Glomerular visceral epithelial cell (primary cell): ENCODE results near the gene VIPAS39.
"Not testable (repeated sequence)": the region's sequence is repeated elsewhere in the genome, so short reads cannot be mapped to it uniquely, and the experiment has no call there.

Experiments
- DNase-seq: peaks from one replicate; pipeline ENCODE4 v3.0.0-alpha.2; 2016; ENCODE audit errors: extremely low spot score

Gene VIPAS39

GRCh38 chr14:77470224-77470870 is 12.9 kb upstream of the VIPAS39 start:
- DNase-seq, result no peak

- DNase-seq, result no peak
These were observed 12.1 kb upstream of the VIPAS39 start for GRCh38 chr14:77469539-77469938.

GRCh38 chr14:77469067-77469505 is 11.7 kb upstream of the VIPAS39 start:
- DNase-seq, result no peak

- DNase-seq, result no peak
These were observed 10.4 kb upstream of the VIPAS39 start for GRCh38 chr14:77467801-77468200.

- DNase-seq, result peak; percentile 71
These were observed 1.8 kb upstream of the VIPAS39 start for GRCh38 chr14:77459072-77459723.

- DNase-seq, result peak; percentile 41
These were observed 999 bp upstream of the VIPAS39 start for GRCh38 chr14:77458249-77458950.

- DNase-seq, result no peak
These were observed 283 bp downstream of the VIPAS39 start for GRCh38 chr14:77457115-77457521.

GRCh38 chr14:77455966-77456640 is 1.3 kb downstream of the VIPAS39 start:
- DNase-seq, result no peak

- DNase-seq, result no peak
These were observed 15.2 kb downstream of the VIPAS39 start for GRCh38 chr14:77442196-77442595.

- DNase-seq, result no peak
These were observed 17.5 kb downstream of the VIPAS39 start for GRCh38 chr14:77439861-77440260.

- DNase-seq, result no peak
These were observed 18.8 kb downstream of the VIPAS39 start for GRCh38 chr14:77438596-77438995.

GRCh38 chr14:77436042-77436441 is 21.4 kb downstream of the VIPAS39 start:
- DNase-seq, result no peak

- DNase-seq, result no peak
These were observed 31.0 kb downstream of the VIPAS39 start for GRCh38 chr14:77426396-77426795.

- DNase-seq, result no peak
These were observed 32.5 kb downstream of the VIPAS39 start for GRCh38 chr14:77424862-77425261.

GRCh38 chr14:77423423-77423822 is 34.0 kb downstream of the VIPAS39 start, which contains the start of gene NOXRED1:
Gene NOXRED1 (minus strand): TSS chr14:77423523. CDS start chr14:77422889, 634 bp downstream.
- no peak for DNase-seq

GRCh38 chr14:77421201-77421600 is 36.2 kb downstream of the VIPAS39 start:
- DNase-seq, result no peak

GRCh38 chr14:77416836-77417235 is 40.6 kb downstream of the VIPAS39 start:
- no peak for DNase-seq

GRCh38 chr14:77416098-77416497 is 41.3 kb downstream of the VIPAS39 start:
- not testable (repeated sequence) for DNase-seq

- DNase-seq, result not testable (repeated sequence)
These were observed 41.9 kb downstream of the VIPAS39 start for GRCh38 chr14:77415403-77416030.

- DNase-seq, result peak; percentile 4
These were observed 48.3 kb downstream of the VIPAS39 start for GRCh38 chr14:77409131-77409533.

- DNase-seq, result no peak
These were observed 50.2 kb downstream of the VIPAS39 start for GRCh38 chr14:77407158-77407557.

GRCh38 chr14:77406718-77407117 is 50.7 kb downstream of the VIPAS39 start:
- no peak for DNase-seq
